Measurements from ENCODE around the gene MCUR1. TPM values are rescaled to one million over a fixed set of nuclear protein-coding genes. Genes with fewer than 3 reads are reported as not detected.
"Not testable (repeated sequence)": the region's sequence is repeated elsewhere in the genome, so short reads cannot be mapped to it uniquely, and the experiment has no call there.

Gene MCUR1
- total RNA-seq, 2 donors from 2014 or later, result 24.8 to 31.6 TPM

- H3K36me3 Mint-ChIP-seq (ENCODE audit: insufficient read depth in 2 of 2), result no peaks in the 10 kb centered on the region
- ATAC-seq (replicated peaks in 1 of 2) (no peak), DNase-seq (no peak)
- no peak overlapping the region for H3K27ac Mint-ChIP-seq
- H3K4me1 Mint-ChIP-seq (ENCODE audit: low read depth), result peaks cover 9% of the 10 kb centered on the region
- no peaks in the 10 kb centered on the region for H3K9me3 Mint-ChIP-seq
- peaks cover 2% of the 10 kb centered on the region for H3K27me3 Mint-ChIP-seq (ENCODE audit: low read depth)
- no peak overlapping the region for H3K4me3 Mint-ChIP-seq
These were observed 27.6 kb upstream of the MCUR1 start for GRCh38 chr6:13841936-13842335.

DNA sequence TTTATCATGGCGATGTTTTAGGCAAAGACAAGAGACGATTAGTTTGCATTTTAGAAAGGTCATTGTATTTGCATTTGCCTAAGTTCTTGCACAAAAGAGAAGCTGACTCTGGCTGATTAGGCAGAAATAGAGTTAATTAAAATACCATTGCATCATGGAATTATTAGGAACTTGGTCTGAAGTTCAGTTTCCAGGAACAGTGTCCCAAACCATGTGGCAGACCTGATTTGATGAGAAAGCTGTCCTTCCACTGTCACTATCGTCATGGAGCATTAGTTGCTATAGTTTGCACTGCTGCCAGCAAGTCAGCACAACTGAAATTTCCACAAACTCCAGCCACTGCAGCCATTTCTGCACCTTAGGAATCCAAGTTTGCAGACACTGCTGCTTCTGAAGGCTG is 24.3 kb upstream of the MCUR1 start:
- ATAC-seq (replicated peaks in 1 of 2) (no peak), DNase-seq (no peak)
- no peak overlapping the region for H3K4me3 Mint-ChIP-seq
- no peaks in the 10 kb centered on the region for H3K9me3 Mint-ChIP-seq
- H3K4me1 Mint-ChIP-seq (ENCODE audit: low read depth), result peaks cover 14% of the 10 kb centered on the region
- H3K27ac Mint-ChIP-seq, result no peak overlapping the region
- peaks cover 12% of the 10 kb centered on the region for H3K27me3 Mint-ChIP-seq (ENCODE audit: low read depth)
- H3K36me3 Mint-ChIP-seq (ENCODE audit: insufficient read depth in 2 of 2), result no peaks in the 10 kb centered on the region

GRCh38 chr6:13836170-13836569 is 21.8 kb upstream of the MCUR1 start:
- ATAC-seq (replicated peaks in 1 of 2), result no peak
- Mint-ChIP-seq H3K36me3 (ENCODE audit: insufficient read depth in 2 of 2) (no peaks in the 10 kb centered on the region), H3K27me3 (ENCODE audit: low read depth) (peaks cover 16% of the 10 kb centered on the region), H3K9me3 (no peaks in the 10 kb centered on the region), H3K27ac (no peak overlapping the region), H3K4me1 (ENCODE audit: low read depth) (peaks cover 6% of the 10 kb centered on the region), H3K4me3 (no peak overlapping the region)
- DNase-seq, result no peak

DNA sequence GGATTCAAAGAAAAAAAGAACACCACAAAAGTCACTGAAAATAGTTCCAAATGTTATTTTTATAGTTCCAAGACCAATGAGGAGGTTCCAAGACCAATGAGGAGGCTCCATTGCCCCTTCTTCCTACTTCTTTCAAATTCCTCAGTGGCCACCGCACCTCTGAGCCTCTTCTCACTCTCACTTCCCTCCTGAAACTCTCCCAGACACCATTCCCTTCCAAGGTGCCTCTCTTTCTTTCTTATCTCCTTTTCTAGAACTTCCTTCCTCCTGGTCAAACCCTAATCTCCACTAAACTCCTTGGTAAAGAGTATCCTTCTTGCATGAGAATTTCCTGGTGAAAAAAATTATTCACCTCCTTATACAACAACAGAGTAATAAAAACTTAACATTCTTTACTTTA is 20.4 kb upstream of the MCUR1 start:
- peaks cover 16% of the 10 kb centered on the region for H3K27me3 Mint-ChIP-seq (ENCODE audit: low read depth)
- DNase-seq, result no peak
- H3K4me1 Mint-ChIP-seq (ENCODE audit: low read depth), result peaks cover 6% of the 10 kb centered on the region
- H3K9me3 Mint-ChIP-seq, result no peaks in the 10 kb centered on the region
- no peaks in the 10 kb centered on the region for H3K36me3 Mint-ChIP-seq (ENCODE audit: insufficient read depth in 2 of 2)
- H3K4me3 Mint-ChIP-seq, result no peak overlapping the region
- ATAC-seq (replicated peaks in 1 of 2), result no peak
- H3K27ac Mint-ChIP-seq, result no peak overlapping the region

- not testable (repeated sequence) for DNase-seq; ATAC-seq (replicated peaks in 1 of 2); H3K4me3 Mint-ChIP-seq; H3K27ac Mint-ChIP-seq; H3K36me3 Mint-ChIP-seq (ENCODE audit: insufficient read depth in 2 of 2); H3K9me3 Mint-ChIP-seq; H3K4me1 Mint-ChIP-seq (ENCODE audit: low read depth)
- H3K27me3 Mint-ChIP-seq (ENCODE audit: low read depth), result peaks cover 16% of the 10 kb centered on the region
These were observed 19.7 kb upstream of the MCUR1 start for GRCh38 chr6:13834018-13834417.

DNA sequence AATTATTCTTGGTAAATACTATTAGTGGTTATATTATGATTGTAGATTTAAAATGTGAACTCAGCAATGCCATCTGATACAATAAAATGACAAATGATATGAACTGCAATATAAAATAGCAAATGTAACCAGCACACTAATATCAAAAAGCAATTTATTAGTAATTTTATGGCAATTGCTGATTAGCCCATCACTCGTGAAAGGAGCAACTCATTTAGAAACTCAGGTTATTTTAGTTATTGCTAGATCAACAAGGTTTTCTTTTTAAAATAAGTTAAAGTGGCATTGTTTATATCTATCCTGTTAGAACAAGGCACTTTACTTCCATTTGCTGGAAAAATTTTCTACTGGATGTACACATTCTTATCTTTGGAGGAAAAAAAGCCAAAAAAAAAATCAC is 18.4 kb upstream of the MCUR1 start:
- Mint-ChIP-seq H3K9me3 (peaks cover 3 to 5% of the 10 kb centered on the region in 2 donors), H3K4me1 (ENCODE audit: low read depth) (peaks cover 6% of the 10 kb centered on the region), H3K27me3 (ENCODE audit: low read depth) (peaks cover 16% of the 10 kb centered on the region)

GRCh38 chr6:13831615-13832014 is 17.3 kb upstream of the MCUR1 start:
- Mint-ChIP-seq H3K36me3 (ENCODE audit: insufficient read depth in 2 of 2) (no peaks in the 10 kb centered on the region), H3K4me1 (ENCODE audit: low read depth) (peaks cover 1% of the 10 kb centered on the region), H3K27me3 (ENCODE audit: low read depth) (peaks cover 10% of the 10 kb centered on the region), H3K9me3 (peaks cover 3 to 5% of the 10 kb centered on the region in 2 donors), H3K4me3 (no peak overlapping the region), H3K27ac (no peak overlapping the region)
- DNase-seq (no peak), ATAC-seq (replicated peaks in 1 of 2) (no peak)

More for the DNA sequence above, 18.4 kb upstream of the MCUR1 start:
- DNase-seq (no peak), ATAC-seq (replicated peaks in 1 of 2) (no peak)
- Mint-ChIP-seq H3K36me3 (ENCODE audit: insufficient read depth in 2 of 2) (no peaks in the 10 kb centered on the region), H3K4me3 (no peak overlapping the region), H3K27ac (no peak overlapping the region)

GRCh38 chr6:13830803-13831202 is 16.4 kb upstream of the MCUR1 start:
- DNase-seq, result no peak
- Mint-ChIP-seq H3K4me3 (no peak overlapping the region), H3K36me3 (ENCODE audit: insufficient read depth in 2 of 2) (no peaks in the 10 kb centered on the region), H3K4me1 (ENCODE audit: low read depth) (no peaks in the 10 kb centered on the region), H3K27me3 (ENCODE audit: low read depth) (peaks cover 9% of the 10 kb centered on the region), H3K27ac (no peak overlapping the region), H3K9me3 (peaks cover 3 to 5% of the 10 kb centered on the region in 2 donors)
- no peak for ATAC-seq (replicated peaks in 1 of 2)

DNA sequence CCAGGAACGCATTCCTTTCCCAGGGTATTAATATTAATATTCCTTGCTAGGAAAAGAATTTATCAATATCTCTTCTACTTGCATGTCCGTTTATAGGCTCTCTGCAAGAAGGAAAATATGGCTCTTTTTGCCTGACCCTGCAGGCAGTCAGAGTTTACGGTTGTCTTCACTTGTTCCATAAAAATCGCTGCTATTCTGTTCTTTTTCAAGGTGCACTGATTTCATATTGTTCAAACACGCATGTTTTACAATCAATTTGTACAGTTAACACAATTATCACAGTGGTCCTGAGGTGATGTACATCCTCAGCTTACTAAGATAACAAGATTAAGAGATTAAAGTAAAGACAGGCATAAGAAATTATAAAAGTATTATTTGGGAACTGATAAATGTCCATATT is 15.1 kb upstream of the MCUR1 start:
- H3K27ac Mint-ChIP-seq; H3K36me3 Mint-ChIP-seq (ENCODE audit: insufficient read depth in 2 of 2); H3K4me3 Mint-ChIP-seq; ATAC-seq (replicated peaks in 1 of 2); DNase-seq; H3K9me3 Mint-ChIP-seq; H3K27me3 Mint-ChIP-seq (ENCODE audit: low read depth); H3K4me1 Mint-ChIP-seq (ENCODE audit: low read depth): not testable (repeated sequence)

DNA sequence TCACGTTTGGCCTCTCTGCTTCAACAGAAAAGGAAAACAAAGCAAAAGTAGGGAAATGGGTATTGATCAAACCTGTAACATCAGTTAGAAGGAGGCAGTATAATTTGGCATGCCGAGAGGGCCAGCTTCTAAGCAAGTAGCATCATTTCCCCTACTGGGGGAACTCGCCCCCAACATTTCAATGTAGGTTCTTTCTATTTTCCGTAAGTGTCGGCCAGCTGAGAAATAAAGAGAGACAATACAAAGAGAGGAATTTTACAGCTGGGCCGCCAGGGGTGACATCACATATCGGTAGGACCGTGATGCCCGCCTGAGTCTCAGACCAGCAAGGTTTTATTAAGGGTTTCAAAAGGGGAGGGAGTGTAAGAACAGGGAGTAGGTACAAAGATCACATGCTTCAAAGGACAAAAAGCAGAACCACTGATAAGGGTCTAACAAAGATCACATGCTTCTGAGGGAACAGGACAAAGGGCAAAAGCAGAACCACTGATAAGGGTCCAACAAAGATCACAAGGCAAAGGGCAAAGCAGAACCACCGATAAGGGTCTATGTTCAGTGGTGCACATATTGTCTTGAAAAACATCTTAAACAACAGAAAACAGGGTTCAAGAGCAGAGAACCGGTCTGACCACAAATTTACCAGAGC is 14.4 kb upstream of the MCUR1 start:
- not testable (repeated sequence) for H3K27me3 Mint-ChIP-seq (ENCODE audit: low read depth); H3K9me3 Mint-ChIP-seq; H3K36me3 Mint-ChIP-seq (ENCODE audit: insufficient read depth in 2 of 2); H3K4me1 Mint-ChIP-seq (ENCODE audit: low read depth); H3K27ac Mint-ChIP-seq; H3K4me3 Mint-ChIP-seq; DNase-seq; ATAC-seq (replicated peaks in 1 of 2)

- ATAC-seq (replicated peaks in 1 of 2) (no peak), DNase-seq (no peak)
- no peak overlapping the region for H3K4me3 Mint-ChIP-seq
- no peaks in the 10 kb centered on the region for H3K36me3 Mint-ChIP-seq (ENCODE audit: insufficient read depth in 2 of 2)
- H3K27ac Mint-ChIP-seq, result no peak overlapping the region
- H3K9me3 Mint-ChIP-seq, result peaks cover 3 to 5% of the 10 kb centered on the region in 2 donors
- no peaks in the 10 kb centered on the region for H3K4me1 Mint-ChIP-seq (ENCODE audit: low read depth)
- H3K27me3 Mint-ChIP-seq (ENCODE audit: low read depth), result no peaks in the 10 kb centered on the region
These were observed 12.7 kb upstream of the MCUR1 start for GRCh38 chr6:13827032-13827431.

- ATAC-seq (replicated peaks in 1 of 2) (no peak), DNase-seq (no peak)
- no peak overlapping the region for H3K27ac Mint-ChIP-seq
- H3K9me3 Mint-ChIP-seq, result peaks cover 3 to 5% of the 10 kb centered on the region in 2 donors
- no peaks in the 10 kb centered on the region for H3K4me1 Mint-ChIP-seq (ENCODE audit: low read depth)
- no peak overlapping the region for H3K4me3 Mint-ChIP-seq
- H3K36me3 Mint-ChIP-seq (ENCODE audit: insufficient read depth in 2 of 2), result no peaks in the 10 kb centered on the region
- H3K27me3 Mint-ChIP-seq (ENCODE audit: low read depth), result no peaks in the 10 kb centered on the region
These were observed 11.5 kb upstream of the MCUR1 start for GRCh38 chr6:13825871-13826270.

DNA sequence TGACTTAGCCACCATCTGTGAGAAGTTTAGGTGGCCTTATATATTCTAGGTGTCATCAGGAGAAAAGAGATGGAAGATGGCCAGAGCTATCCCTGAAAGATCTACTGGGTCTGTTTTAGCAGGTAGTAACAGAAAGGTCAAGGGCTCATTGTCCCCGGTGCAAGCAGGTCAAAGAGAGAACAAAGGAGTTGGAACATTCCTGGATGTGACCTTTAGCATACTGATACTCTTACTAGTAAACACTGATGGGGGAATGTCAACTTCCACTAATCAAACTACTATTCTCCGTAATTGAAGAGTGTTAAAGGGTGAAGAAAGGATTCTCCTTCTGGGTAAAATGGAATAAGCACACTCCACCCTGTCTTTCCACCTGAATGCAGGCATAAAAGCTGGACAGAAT is 4.0 kb upstream of the MCUR1 start:
- Mint-ChIP-seq H3K4me3 (no peak overlapping the region), H3K36me3 (ENCODE audit: insufficient read depth in 2 of 2) (no peaks in the 10 kb centered on the region), H3K27ac (no peak overlapping the region), H3K27me3 (ENCODE audit: low read depth) (no peaks in the 10 kb centered on the region), H3K4me1 (ENCODE audit: low read depth) (peaks cover 14% of the 10 kb centered on the region), H3K9me3 (no peaks in the 10 kb centered on the region)
- no peak for ATAC-seq (replicated peaks in 1 of 2)
- DNase-seq, result no peak

DNA sequence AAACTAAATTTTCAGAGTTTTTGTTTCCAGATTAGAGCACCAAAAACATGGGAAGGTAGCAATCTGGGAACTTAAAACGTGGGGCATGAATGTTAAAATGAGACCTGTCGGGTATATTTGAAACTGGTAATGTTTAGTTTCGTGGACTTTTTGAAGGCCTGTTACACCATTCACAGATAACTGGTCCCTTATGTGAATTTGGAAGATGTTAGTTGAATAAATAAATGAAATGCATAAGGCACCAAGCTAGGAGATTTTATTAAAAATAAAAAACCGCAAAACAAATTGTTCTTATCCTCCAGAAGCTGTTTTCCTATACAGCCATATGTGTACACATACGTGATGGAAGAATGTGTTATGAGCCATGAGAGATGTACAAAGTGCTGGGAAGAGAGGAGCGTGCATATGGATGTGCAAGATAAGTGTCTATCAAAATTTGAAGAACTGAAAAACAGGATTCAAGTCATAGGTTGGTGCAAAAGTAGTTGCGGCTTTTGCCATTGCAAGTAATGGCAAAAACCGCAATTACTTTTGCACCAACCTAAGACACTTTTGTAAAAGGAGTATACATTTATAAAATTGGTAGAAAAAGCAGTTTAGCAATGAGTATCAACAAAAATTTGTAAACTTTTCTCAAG is 700 bp upstream of the MCUR1 start:
- no peaks in the 10 kb centered on the region for H3K9me3 Mint-ChIP-seq
- DNase-seq, result no peak

More for the DNA sequence above, 700 bp upstream of the MCUR1 start:
- Mint-ChIP-seq H3K27me3 (ENCODE audit: low read depth) (no peaks in the 10 kb centered on the region), H3K36me3 (ENCODE audit: insufficient read depth in 2 of 2) (peaks cover 1% of the 10 kb centered on the region in 2 donors), H3K4me3 (peak overlapping the region; percentile 90 to 96), H3K4me1 (ENCODE audit: low read depth) (peaks cover 31% of the 10 kb centered on the region), H3K27ac (peak overlapping the region; percentile 93)
- no peak for ATAC-seq (replicated peaks in 1 of 2)

Data from activated T-cell treated with anti-CD3 and anti-CD28 coated beads, Interleukin-2, amount 50 U/mL, for 72 hours (primary cell).